HG02798 (cell line): Measurements from ENCODE around the gene STARD9.

ENCODE experiments used
- ATAC-seq: cut with Tn5 transposase; IDR thresholded peaks from one replicate; pipeline ENCODE4 v1.9.1; 2021; ENCODE audit warnings: mild to moderate bottlenecking; ENCODE audit not compliant: unreplicated experiment, poor library complexity

STARD9 gene

DNA sequence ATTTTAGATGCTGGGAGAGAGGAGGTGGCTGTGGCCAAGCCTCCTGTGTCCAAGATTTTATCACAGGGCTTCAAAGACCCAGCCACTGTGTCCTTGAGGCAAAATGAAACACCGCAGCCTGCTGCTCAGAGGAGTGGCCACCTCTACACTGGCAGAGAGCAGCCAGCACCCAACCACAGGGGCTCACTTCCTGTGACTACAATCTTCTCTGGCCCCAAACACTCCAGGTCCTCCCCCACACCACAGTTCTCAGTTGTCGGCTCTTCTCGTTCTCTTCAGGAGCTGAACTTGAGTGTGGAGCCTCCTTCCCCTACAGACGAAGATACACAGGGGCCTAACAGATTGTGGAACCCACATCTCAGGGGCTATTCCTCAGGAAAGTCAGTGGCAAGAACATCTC, 115.9 kb downstream of the STARD9 start:
- ATAC-seq, result no peak

DNA sequence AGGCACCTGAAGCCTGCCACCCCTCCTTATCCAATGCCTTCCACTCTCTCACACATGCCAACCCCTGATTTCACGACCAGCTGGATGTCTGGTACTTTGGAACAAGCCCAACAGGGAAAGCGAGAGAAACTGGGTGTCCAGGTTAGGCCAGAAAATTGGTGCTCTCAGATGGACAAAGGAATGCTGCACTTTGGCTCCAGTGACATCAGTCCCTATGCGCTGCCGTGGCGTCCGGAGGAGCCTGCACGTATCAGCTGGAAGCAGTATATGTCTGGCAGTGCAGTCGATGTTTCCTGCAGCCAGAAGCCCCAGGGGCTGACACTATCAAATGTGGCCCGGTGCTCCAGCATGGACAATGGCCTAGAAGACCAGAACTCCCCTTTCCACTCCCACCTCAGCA, 116.4 kb downstream of the STARD9 start:
- no peak for ATAC-seq

DNA sequence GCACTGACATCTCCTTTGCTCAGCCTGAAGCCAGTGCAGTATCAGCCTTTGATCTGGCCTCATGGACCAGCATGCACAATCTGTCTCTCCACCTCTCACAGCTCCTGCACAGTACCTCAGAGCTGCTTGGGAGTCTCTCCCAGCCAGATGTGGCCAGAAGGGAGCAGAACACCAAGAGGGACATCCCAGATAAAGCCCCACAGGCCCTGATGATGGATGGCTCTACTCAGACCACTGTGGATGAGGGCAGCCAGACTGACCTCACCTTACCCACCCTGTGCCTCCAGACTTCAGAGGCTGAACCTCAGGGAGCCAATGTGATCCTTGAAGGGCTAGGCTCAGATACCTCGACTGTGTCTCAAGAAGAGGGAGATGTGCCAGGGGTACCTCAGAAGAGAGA, 117.1 kb downstream of the STARD9 start:
- no peak for ATAC-seq

DNA sequence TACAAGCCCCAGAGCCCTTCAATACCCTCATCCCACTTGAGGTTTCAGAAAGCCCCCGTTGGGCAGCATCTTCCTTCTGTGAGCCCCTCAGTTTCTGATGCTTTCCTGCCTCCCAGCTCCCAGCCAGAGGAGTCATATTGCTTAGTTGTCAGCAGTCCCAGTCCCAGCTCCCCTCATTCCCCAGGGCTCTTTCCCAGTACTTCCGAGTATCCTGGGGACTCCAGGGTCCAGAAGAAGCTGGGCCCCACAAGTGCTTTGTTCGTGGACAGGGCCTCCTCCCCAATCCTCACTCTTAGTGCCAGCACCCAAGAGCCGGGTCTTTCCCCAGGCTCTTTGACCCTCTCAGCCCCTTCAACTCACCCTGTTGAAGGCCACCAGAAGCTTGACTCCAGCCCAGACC, 117.6 kb downstream of the STARD9 start:
- ATAC-seq, result no peak

DNA sequence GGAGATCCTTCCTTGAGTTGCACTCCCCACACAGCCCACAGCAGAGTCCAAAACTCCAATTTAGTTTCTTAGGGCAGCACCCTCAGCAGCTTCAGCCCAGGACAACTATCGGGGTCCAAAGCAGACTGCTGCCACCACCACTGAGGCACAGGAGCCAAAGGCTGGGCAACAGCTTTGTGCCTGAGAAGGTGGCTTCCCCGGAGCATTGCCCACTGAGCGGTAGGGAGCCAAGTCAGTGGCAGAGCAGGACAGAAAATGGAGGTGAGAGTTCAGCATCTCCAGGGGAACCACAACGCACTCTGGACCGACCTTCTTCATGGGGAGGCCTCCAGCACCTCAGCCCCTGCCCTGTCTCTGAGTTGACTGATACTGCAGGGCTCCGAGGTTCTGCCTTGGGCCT, 118.1 kb downstream of the STARD9 start:
- no peak for ATAC-seq

DNA sequence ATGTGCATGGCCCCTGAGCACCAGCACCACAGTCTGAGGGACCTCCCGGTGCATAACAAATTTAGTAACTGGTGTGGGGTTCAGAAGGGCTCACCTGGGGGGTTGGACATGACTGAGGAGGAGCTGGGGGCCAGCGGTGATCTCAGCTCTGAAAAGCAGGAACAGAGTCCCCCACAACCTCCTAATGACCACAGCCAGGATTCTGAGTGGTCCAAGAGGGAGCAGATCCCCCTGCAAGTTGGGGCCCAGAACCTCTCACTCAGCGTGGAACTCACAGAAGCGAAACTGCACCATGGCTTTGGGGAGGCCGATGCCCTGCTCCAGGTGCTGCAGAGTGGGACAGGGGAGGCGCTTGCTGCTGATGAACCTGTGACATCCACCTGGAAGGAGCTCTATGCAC, 118.5 kb downstream of the STARD9 start:
- ATAC-seq, result no peak

DNA sequence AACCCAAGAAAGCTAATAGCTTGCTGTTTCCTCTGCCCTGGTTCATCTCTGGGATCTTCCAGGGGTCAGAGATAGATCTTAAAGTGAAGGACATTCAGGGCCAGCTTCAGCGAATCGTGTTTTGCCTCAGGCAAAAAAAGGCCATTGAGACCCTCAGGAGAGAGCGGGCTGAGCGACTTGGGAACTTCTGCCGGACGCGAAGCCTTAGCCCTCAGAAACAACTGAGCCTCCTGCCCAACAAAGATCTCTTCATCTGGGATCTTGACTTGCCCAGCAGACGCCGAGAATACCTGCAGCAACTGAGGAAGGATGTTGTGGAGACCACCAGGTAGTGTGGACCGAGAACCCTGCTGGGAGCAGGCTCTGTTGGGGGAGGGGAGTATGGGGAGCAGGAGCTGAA, 119.0 kb downstream of the STARD9 start:
- ATAC-seq, result no peak

DNA sequence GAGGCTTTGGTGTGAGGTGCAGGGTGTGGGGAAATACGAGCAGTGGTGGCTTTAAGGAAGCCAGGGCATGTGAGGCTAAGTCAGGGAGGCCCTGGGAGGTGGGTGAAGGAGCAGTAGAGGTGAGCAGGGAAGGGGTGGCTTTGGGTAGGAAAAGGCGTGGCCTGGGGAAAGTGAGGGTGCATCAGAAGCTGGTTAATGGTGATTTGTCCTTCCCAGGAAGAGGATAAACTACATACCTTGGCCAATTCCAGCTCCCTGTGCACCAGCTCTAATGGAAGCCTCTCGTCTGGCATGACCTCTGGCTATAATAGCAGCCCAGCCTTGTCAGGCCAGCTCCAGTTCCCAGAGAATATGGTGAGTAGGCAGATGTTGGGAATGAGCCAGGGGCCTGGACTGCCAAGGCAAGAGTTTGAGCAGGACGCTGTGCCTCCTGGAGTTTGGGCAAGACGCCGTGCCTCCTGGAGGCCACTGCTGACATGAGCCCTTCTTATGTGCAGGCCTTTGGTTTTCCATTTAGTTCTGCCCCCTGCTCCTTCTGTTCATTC, 120.2 kb downstream of the STARD9 start:
- ATAC-seq, result no peak

DNA sequence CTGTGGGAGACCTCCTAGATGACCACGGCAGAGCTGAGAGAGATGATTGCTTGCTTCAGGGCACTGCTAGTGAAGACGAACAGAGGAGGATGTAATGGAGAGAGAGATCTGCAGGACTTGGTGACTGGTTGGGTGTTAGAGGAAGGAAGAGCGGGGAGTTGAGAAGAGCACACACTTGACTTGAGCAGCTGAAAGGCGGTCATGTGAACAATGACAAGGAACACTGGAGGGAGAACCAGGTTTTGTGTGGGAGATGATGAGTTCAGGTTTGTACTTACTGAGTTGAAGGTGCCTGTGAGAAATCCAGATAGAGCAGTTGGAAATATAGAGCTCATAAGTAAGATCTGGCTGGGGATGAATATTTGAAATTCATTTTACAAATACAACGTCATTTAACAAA, 121.2 kb downstream of the STARD9 start:
- ATAC-seq, result no peak

DNA sequence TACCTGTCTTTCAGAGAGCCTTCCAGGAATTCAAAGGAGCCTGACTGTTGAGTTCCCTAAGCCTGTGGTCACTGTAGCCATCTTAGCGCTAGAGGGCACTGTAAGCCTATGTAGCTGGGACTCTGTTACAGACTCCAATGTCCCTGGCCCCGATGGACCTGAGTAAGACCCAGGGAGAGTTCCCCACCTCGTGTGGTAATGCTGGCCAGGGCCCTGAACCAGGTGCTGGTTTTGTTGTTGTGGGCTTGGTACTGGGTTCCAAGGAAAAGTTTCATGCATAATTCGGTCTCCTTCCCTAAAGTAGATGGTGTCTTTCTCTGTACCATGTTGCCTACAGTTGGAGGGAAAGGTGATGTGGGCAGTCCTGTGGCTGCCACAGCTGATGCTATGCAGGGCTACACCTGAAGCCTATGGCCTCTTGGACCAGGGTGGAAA, 129.1 kb downstream of the STARD9 start:
- no peak for ATAC-seq

DNA sequence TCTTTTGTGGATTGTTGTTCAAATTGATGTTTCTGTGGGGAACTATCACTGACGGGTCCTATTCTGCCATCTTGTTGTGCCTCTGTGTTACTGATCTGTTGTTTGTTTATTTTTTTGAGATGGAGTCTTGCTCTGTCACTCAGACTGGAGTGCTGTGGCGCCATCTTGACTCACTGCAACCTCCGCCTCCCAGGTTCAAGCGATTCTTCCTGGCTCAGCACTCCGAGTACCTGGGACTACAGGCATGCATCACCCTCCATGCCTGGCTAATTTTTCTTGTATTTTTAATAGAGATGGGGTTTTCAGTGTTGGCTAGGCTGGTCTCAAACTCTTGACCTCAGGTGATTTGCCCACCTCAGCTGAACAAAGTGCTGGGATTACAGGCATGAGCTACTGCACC, 129.9 kb downstream of the STARD9 start:
- ATAC-seq, result no peak

DNA sequence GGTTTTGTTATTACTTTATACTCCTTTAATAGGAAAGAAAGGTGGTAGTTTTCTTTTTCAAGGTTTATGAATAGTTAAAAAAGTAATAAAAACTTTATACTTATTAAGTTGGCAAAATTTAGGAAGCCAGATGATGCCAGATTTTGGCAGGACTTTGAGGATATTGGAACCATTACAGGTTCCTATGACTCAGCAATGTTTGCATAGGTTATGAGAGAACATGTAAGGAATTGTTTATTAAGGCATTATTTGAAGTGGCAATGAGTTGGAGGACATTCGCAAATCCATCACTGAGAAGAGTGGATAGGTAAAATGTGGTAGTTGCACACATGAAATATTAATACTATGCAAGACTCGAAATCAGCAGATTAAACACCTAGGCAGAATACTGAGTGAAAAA, 131.7 kb downstream of the STARD9 start:
- no peak for ATAC-seq

DNA sequence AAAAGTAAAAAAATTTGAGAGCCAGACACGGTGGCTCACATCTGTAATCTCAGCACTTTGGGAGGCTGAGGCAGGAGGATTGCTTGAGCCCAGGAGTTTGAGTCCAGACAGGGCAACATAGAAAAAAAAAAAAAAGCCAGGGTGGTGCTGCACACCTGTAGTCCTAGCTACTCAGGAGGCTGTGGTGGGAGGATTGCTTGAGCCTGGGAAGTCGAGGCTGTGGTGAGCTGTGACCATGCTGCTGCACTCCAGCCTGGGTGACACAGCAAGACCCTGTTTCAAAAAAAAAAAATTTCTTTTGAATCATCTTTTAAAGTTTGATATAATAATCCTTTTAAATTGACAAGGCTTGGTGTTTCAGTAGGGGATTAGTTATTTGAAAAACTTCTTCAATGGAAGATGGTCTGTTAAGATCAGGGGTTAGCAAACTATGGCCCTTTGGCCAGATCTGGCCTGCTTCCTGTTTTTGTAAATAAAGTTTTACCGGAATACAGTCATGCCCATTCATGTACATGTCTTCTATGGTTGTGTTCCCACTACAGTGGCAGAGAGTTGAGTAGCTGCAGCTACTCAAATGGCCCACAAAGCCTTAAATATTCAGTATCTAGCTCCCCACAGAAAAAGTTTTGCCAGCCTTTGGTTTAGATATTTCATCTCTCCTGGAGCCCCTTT, 132.6 kb downstream of the STARD9 start:
- ATAC-seq, result no peak

DNA sequence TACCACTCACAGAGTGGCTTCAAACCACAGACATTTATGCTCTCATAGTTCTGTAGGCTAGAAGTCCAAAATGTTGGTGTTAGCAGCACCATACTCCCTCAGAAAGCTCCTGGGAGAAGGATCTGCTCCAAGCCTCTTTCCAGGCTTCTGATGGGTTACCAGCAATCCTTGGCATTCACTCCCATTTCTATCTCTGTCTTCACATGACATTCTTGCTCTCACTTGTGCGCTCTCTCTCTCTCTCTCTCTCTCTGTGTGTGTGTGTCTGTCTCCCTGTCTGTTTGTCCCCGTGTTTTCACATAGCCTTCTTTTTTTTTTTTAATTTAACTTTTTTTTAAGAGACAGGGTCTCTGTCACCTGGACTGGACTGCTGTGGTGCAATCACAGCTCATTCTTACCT, 135.3 kb downstream of the STARD9 start:
- no peak for ATAC-seq

DNA sequence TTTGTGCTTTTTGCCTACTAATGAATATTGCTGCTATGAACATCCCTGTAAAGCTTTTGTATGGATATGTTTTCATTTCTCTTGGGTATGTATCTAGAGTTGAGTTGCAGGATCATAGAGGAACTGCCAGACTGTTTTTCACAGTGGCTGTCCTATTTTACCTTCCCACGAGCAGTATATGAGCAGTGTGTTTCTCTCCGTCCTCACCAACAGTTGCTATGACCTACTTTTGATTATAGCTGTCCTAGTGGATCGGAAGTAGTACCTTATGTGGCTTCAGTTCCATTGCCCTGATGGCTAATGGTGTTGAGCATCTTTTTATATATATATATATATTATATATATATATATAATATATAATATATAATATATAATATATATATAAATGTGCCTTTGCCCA, 136.3 kb downstream of the STARD9 start:
- ATAC-seq, result no peak

DNA sequence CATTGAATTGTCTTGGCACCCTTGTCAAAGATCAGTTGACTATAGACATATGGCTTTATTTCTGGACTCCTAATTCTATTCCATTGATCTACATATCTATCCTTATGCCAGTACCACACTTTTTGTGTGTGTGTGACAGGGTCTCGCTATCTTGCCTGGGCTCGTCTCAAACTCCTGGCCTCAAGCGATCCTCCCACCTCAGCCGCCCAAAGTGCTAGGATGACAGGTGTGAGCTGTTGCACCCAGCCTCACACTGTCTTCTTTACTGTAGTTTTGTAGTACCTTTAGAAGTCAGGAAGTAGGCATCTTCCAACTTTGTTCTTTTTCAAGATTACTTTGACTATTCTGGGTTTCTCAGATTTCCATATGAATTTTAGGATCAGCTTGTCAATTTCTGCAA, 137.2 kb downstream of the STARD9 start:
- ATAC-seq, result no peak

DNA sequence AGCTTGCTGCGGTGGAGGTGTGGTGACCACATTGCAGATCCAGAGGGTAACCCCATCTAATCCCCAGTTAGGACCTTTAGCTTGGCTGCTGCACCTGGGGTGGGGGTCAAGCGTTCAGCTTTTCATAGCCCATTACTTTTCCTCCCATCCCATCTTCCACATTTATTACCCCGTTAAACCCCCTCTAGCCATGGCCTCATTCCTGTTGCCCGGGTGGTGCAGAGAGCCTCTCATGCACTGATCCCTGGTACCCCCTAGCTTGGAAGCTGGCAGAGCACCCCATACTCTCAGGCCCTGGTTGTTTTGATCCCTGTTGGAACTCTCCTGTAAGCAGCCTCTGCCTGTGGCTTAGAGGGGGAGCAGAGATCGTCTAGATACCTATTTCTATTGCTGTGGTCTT, 140.7 kb downstream of the STARD9 start:
- no peak for ATAC-seq

DNA sequence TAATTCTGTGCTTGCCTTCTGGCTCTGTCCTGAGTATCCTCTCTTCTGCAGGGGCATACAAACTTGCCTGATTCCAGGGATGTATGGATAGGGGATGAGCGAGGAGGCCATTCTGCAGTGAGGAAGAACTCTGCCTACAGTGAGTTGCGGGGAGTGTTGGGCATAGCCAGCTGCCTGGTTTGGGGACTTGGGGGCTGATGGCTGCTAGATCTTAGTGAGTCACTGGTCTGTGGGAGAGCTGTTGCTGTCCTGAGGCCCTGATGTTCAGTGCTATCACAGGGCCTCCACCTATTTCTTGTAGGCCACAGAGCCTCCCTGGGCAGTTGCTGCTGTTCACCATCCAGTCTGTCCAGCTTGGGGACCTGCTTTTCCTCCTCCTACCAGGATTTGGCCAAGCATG, 141.2 kb downstream of the STARD9 start:
- no peak for ATAC-seq

DNA sequence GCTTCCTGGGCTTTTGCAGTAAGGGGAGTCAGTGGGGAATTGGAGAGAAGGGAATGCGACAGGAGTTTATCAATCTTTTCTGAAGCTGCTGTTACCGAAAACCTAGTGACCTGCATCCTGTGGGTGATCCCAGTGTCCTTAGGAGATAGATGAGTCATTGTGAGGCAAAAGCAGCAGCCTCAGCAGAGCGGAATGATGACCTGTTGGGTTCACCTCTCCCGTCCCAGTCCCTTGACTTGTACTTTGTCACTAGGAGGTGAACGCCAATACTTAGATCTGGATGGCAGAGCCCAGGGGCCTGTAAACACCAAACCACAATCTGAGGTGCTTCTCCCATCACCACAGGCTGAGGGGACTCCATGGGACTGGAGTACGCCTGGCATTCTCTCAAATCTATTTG, 143.6 kb downstream of the STARD9 start:
- no peak for ATAC-seq

DNA sequence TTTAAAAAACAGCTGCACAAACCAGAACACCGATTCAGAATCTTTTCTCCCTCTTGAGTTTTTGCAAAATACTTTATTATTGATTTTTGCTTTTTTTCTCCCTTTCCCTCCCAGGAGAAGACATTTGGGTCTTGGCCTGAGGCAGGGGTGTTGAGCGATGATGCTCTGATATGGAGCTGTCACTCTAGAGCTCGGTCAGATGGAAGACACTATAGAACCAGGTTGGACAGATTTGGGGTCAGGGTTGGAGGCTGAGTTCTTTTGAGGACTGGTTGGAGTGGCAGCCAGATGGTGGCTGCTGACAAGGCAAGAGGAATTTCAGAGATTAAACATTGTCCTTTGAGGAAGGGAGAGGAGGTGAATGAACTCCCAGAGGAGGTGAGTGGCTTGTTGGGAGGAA, 144.7 kb downstream of the STARD9 start:
- ATAC-seq, result no peak

DNA sequence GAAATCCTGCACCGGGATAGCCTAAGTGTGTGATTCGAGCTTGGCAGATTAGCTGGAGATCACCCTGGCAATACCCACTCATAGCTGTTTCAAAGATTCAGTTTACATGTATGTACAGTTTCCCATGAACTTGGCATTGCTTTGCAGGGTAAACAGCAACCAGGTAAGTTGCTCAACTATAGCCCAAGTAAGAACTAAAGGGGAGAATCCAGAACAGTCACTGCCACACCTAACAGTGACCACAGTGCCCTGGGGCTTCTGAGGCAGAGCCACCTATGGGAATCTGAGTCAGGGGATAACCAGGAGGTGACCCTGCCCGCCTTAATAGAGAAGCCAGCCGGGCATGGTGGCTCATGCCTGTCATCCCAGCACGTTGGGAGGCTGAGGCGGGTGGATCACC, 145.6 kb downstream of the STARD9 start:
- no peak for ATAC-seq

DNA sequence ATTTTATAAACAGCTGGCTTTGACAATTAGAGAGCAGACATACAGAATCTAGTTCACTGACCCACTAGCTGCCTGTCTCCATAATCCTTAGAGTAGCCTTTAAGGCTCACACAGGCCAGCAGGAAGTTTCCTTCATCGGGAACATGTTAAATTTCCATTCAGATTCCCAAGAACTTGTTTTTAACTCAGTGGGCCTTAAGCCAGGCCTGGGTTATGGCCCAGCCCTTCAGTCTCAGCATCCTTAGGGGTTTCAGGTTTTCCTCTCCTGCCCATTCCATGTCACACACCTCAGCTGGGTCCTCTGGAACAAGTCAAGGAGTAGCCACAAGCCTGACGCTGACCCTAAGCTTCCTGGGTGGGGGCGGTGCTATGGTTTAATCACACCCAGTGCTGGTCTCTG, 146.5 kb downstream of the STARD9 start:
- no peak for ATAC-seq

DNA sequence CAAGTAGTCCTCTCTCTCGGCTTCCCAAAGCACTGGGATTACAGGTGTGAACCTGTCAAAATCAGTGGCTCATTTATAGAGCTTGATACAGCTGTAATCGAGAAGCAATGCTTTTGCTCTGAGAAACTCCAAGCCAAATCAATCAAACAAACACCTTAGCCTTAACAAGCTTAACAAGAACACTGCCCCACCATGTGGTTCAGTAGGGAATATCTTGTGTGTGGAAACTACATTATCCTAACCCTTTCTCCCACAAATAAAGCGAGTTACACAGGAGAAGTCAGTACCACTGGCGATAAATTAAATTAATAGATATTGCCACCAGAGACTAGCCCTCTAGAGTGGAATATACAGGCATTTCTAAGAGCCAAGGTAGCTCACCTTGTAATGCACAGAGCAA, 147.7 kb downstream of the STARD9 start:
- ATAC-seq, result no peak
